Smooth muscle cell (in vitro differentiated cells): ENCODE data around the gene BTG1. TPM values are rescaled to one million over a fixed set of nuclear protein-coding genes. Genes with fewer than 3 reads are reported as not detected.

Source experiments
- DNase-seq: peaks from one replicate; lab custom pipeline; 2025; ENCODE audit not compliant: unreplicated experiment; lab: John Stamatoyannopoulos, UW
- H2AFZ ChIP-seq: fragments of 200-600 bp; sonication (generic); 2 replicates; pipeline ENCODE4 v1.6.0; 2016; ENCODE audit warnings: antibody characterized with exemption, low read depth, mild to moderate bottlenecking
- H3F3A ChIP-seq: fragments of 200-600 bp; sonication (generic); 2 replicates; pipeline ENCODE4 v1.6.0; 2017; ENCODE audit warnings: antibody characterized with exemption, low read depth
- H3K27ac ChIP-seq: fragments of 200-600 bp; sonication (generic); 2 replicates; pipeline ENCODE4 v1.5.1; 2016; ENCODE audit warnings: low read depth, mild to moderate bottlenecking
- H3K27me3 ChIP-seq: fragments of 200-600 bp; sonication (generic); 2 replicates; pipeline ENCODE4 v1.6.1; 2016; ENCODE audit warnings: low read depth, mild to moderate bottlenecking
- H3K36me3 ChIP-seq: fragments of 200-600 bp; sonication (generic); 2 replicates; pipeline ENCODE4 v1.5.1; 2016; ENCODE audit warnings: low read depth
- H3K4me1 ChIP-seq: fragments of 200-600 bp; sonication (generic); 2 replicates; pipeline ENCODE4 v1.5.1; 2016; ENCODE audit warnings: low read depth
- H3K4me2 ChIP-seq: fragments of 200-600 bp; sonication (generic); 2 replicates; pipeline ENCODE4 v1.6.0; 2016; ENCODE audit warnings: mild to moderate bottlenecking
- H3K4me3 ChIP-seq: fragments of 200-600 bp; sonication (generic); 2 replicates; pipeline ENCODE4 v1.5.1; 2016; ENCODE audit warnings: mild to moderate bottlenecking
- H3K79me2 ChIP-seq: fragments of 200-600 bp; sonication (generic); 2 replicates; pipeline ENCODE4 v1.6.0; 2016; ENCODE audit warnings: low read depth, mild to moderate bottlenecking
- H3K9ac ChIP-seq: fragments of 200-600 bp; sonication (generic); 2 replicates; pipeline ENCODE4 v1.6.0; 2016; ENCODE audit warnings: low read depth
- H3K9me3 ChIP-seq: fragments of 200-600 bp; sonication (generic); replicated peaks from 2 replicates; pipeline ENCODE4 v1.5.1; 2016; ENCODE audit warnings: low read depth
- H4K20me1 ChIP-seq: fragments of 200-600 bp; sonication (generic); 2 replicates; pipeline ENCODE4 v1.6.0; 2016; ENCODE audit warnings: low read depth
- WGBS: methylation state at CpG from one replicate; pipeline ENCODE4 v1.1.7; 2016; ENCODE audit warnings: low lambda C conversion rate; 5-methylcytosine and 5-hydroxymethylcytosine counted together
- polyA plus RNA-seq: library from polyadenylated mRNA; unstranded; fragments of >200 nt; fragmentation: Nextera tagmentation; extraction: Ambion mirVana; gene quantifications from 2 replicates; pipeline ENCODE4 v1.2.1, GENCODE V29; 2016
- total RNA-seq: library from RNA; depleted of rRNA; stranded (reverse); fragments of >200 nt; gene quantifications from 2 replicates; pipeline ENCODE4 v1.2.3, GENCODE V29; 2014
- TF ChIP-seq, protein P1 (sequence below): fragments of 200-600 bp; sonication (generic); IDR thresholded peaks from 2 replicates; pipeline ENCODE4 v1.5.1; 2017; ENCODE audit warnings: borderline replicate concordance, mild to moderate bottlenecking, antibody characterized with exemption; ENCODE audit not compliant: insufficient read depth, poor library complexity, severe bottlenecking

BTG1 gene
- total and polyA plus RNA-seq, 2 experiments from 2014 or later: 42.1 to 70.4 TPM

- TF ChIP-seq, protein P1, sequence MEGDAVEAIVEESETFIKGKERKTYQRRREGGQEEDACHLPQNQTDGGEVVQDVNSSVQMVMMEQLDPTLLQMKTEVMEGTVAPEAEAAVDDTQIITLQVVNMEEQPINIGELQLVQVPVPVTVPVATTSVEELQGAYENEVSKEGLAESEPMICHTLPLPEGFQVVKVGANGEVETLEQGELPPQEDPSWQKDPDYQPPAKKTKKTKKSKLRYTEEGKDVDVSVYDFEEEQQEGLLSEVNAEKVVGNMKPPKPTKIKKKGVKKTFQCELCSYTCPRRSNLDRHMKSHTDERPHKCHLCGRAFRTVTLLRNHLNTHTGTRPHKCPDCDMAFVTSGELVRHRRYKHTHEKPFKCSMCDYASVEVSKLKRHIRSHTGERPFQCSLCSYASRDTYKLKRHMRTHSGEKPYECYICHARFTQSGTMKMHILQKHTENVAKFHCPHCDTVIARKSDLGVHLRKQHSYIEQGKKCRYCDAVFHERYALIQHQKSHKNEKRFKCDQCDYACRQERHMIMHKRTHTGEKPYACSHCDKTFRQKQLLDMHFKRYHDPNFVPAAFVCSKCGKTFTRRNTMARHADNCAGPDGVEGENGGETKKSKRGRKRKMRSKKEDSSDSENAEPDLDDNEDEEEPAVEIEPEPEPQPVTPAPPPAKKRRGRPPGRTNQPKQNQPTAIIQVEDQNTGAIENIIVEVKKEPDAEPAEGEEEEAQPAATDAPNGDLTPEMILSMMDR: no peak
- Histone ChIP-seq H3F3A (no peaks in the 10 kb centered on the region), H3K36me3 (no peaks in the 10 kb centered on the region), H4K20me1 (no peaks in the 10 kb centered on the region), H3K4me1 (peaks cover 4% of the 10 kb centered on the region), H3K27me3 (no peaks in the 10 kb centered on the region), H3K9me3 (no peaks in the 10 kb centered on the region), H3K4me2 (no peak overlapping the region), H3K9ac (no peak overlapping the region), H2AFZ (no peak overlapping the region), H3K4me3 (no peak overlapping the region), H3K27ac (no peak overlapping the region), H3K79me2 (no peaks in the 10 kb centered on the region)
- no peak for DNase-seq
Observed at GRCh38 chr12:92185052-92185451, 39.4 kb upstream of the BTG1 start.

DNA sequence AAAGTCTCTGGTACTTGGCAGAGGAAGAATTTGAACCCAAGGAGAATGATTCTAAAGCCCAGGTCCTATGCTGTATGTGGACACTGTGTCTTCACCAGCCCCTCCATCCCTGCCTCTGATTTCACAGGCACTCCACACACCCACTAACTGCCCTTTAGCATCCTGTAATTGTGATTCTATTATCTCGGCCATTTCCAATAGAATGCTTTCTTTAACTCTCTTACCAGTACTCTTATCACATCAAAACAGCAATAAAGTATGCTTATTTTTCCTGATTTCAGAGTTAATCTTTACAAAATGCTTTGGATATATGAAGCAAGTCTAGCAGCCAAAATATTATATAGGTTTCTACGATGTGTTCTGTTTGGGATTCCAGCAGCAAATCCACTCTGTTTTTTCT is 37.9 kb upstream of the BTG1 start:
- TF ChIP-seq, protein P1: no peak
- no peak for DNase-seq
- no peak overlapping the region for H3K27ac ChIP-seq
- WGBS: 87% methylated on average over 2 of the region's 2 CpGs
- no peaks in the 10 kb centered on the region for H3K79me2 ChIP-seq
- H3K4me1 ChIP-seq: peaks cover 4% of the 10 kb centered on the region
- H3K9me3 ChIP-seq: no peaks in the 10 kb centered on the region
- H3F3A ChIP-seq: no peaks in the 10 kb centered on the region
- no peak overlapping the region for H3K4me3 ChIP-seq
- H3K36me3 ChIP-seq: no peaks in the 10 kb centered on the region
- H3K9ac ChIP-seq: no peak overlapping the region
- no peak overlapping the region for H3K4me2 ChIP-seq
- no peak overlapping the region for H2AFZ ChIP-seq
- no peaks in the 10 kb centered on the region for H4K20me1 ChIP-seq
- H3K27me3 ChIP-seq: no peaks in the 10 kb centered on the region

DNA sequence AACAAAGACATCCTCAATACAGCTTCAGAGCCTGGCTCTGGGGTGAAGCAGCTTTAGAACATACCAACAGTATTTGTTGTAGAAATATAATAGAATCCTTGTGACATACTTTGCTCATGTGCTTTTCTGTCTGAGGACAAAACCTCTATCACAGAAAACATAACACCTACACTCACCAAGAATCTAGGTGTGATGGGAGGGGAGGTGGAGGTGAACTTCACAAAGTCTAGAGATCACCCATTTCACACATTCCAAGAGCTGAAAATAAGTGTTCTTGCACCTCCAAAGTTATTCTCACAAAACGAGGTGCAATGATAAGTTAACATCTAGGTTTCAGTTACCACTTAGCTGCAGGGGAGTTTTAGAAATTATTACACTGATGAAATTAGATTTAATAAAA is 32.7 kb upstream of the BTG1 start:
- Histone ChIP-seq H3K4me2 (no peak overlapping the region), H3K4me3 (no peak overlapping the region), H4K20me1 (no peaks in the 10 kb centered on the region), H3F3A (no peaks in the 10 kb centered on the region), H3K9me3 (no peaks in the 10 kb centered on the region), H3K9ac (no peak overlapping the region), H3K27me3 (no peaks in the 10 kb centered on the region), H3K4me1 (peaks cover 13% of the 10 kb centered on the region), H2AFZ (no peak overlapping the region), H3K79me2 (no peaks in the 10 kb centered on the region), H3K27ac (no peak overlapping the region), H3K36me3 (no peaks in the 10 kb centered on the region)
- TF ChIP-seq, protein P1: no peak
- no peak for DNase-seq
- WGBS: 65% methylated on average over 1 of the region's 1 CpG

GRCh38 chr12:92176646-92177045 is 31.0 kb upstream of the BTG1 start:
- Histone ChIP-seq H3K9me3 (no peaks in the 10 kb centered on the region), H2AFZ (no peak overlapping the region), H3K79me2 (no peaks in the 10 kb centered on the region), H3K36me3 (no peaks in the 10 kb centered on the region), H3K27me3 (no peaks in the 10 kb centered on the region), H3K4me2 (no peak overlapping the region), H3K4me3 (no peak overlapping the region), H3K9ac (no peak overlapping the region), H3K27ac (no peak overlapping the region), H3F3A (no peaks in the 10 kb centered on the region), H3K4me1 (peaks cover 13% of the 10 kb centered on the region), H4K20me1 (no peaks in the 10 kb centered on the region)
- TF ChIP-seq, protein P1: no peak
- DNase-seq: no peak
- 96% methylated on average over 10 of the region's 10 CpGs for WGBS
